Uterus (tissue), 2 donors: Measurements from ENCODE around the gene PRRT4.

Source experiments
- POLR2A ChIP-seq, 2 donors: fragments of 450-650 bp; IDR thresholded peaks; one replicate each; pipeline ENCODE4 v1.6.1; 2016; ENCODE audit warnings: antibody characterized with exemption in 2 of 2, mild to moderate bottlenecking in 1 of 2, moderate library complexity in 1 of 2
- TF ChIP-seq, protein P1 (sequence below), 4 experiments: fragments of 200-600 bp in 2 of 4; fragments of 450-650 bp in 2 of 4; sonication (generic) in 2 of 4; IDR thresholded peaks; one replicate each; pipeline ENCODE4 v1.5.1; 2016 to 2019; ENCODE audit warnings: antibody characterized with exemption in 4 of 4, mild to moderate bottlenecking in 2 of 4, moderate library complexity in 1 of 4

DNA sequence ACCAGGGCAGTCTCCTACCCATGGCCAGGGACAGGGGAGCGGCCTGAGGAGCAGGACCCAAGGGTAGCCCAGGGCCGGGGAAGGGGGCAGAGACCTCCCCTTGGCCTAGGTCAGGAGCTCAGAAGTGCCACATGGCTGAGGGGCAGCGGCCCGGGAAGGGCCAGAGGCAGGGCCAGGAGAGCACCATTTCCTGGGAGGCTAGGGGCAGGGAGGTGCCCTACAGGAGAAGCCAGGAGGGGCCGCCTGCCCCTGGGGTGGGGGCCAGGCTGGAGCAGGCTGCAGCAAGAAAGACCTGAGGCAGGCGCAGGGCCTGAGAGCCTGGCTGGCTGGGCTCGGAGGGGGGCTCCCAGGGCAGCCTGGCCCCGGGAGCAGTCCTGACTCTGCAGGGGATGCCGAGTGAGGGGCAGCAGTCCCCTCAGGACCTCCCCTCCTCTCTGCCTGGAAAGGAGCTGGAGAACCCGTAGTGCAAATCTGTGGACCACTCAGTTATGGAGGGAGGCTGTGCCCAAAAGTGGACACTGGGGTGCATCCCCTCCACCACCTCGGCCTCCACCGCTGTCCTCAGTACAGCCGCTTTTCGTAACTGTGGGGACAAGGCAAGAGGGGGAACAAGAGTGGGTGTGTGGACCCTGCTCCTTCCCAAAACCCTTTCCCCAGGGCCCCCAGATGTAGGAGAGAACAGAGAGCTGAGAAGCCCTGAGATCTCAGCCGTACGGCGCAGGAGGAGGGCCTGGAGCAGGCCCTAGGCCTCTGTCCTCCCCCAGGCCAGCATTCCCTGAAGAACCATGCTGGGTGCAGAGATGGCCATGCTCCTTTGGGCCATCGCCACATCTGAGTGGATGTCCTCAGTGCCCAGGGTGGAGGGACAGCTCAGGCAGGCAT, 31.2 kb upstream of the PRRT4 start:
- TF ChIP-seq, protein P1, sequence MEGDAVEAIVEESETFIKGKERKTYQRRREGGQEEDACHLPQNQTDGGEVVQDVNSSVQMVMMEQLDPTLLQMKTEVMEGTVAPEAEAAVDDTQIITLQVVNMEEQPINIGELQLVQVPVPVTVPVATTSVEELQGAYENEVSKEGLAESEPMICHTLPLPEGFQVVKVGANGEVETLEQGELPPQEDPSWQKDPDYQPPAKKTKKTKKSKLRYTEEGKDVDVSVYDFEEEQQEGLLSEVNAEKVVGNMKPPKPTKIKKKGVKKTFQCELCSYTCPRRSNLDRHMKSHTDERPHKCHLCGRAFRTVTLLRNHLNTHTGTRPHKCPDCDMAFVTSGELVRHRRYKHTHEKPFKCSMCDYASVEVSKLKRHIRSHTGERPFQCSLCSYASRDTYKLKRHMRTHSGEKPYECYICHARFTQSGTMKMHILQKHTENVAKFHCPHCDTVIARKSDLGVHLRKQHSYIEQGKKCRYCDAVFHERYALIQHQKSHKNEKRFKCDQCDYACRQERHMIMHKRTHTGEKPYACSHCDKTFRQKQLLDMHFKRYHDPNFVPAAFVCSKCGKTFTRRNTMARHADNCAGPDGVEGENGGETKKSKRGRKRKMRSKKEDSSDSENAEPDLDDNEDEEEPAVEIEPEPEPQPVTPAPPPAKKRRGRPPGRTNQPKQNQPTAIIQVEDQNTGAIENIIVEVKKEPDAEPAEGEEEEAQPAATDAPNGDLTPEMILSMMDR (IDR thresholded peaks at IDR 0.05): no peak
- TF ChIP-seq POLR2A (IDR thresholded peaks at IDR 0.05): no peak
